Neural progenitor cell (in vitro differentiated cells): Measurements from ENCODE around the gene ZNF141.

Experiments used
- EZH2 ChIP-seq: fragments of 200-600 bp; sonication (generic); IDR thresholded peaks from 2 replicates; pipeline ENCODE4 v1.6.1; 2017; ENCODE audit warnings: antibody characterized with exemption, mild to moderate bottlenecking, moderate library complexity
- EZH2phosphoT487 ChIP-seq: fragments of 200-600 bp; sonication (generic); IDR thresholded peaks from 2 replicates; pipeline ENCODE4 v1.6.1; 2017; ENCODE audit warnings: antibody characterized with exemption
- TF ChIP-seq, protein P1 (sequence below): fragments of 200-600 bp; sonication (generic); IDR thresholded peaks from 2 replicates; pipeline ENCODE4 v1.5.1; 2017; ENCODE audit warnings: antibody characterized with exemption, mild to moderate bottlenecking

DNA sequence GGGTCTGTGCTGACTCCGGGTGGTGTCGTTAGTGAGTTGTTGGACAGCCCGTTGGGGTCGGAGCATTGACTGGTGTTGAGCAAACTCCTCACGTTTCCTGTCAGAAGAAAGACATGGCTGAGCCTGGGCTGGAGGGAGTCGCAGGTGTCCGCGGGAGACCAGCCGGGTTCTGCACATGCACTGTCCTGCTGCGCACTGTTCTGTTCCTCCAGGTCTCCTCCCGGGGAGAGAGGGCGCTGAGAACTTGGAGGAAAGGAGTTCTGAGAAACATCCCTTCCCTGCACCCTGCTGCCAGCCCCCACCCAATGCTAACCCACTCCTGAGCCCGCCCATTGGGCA is 1.1 kb downstream of the ZNF141 start:
- TF ChIP-seq, protein P1, sequence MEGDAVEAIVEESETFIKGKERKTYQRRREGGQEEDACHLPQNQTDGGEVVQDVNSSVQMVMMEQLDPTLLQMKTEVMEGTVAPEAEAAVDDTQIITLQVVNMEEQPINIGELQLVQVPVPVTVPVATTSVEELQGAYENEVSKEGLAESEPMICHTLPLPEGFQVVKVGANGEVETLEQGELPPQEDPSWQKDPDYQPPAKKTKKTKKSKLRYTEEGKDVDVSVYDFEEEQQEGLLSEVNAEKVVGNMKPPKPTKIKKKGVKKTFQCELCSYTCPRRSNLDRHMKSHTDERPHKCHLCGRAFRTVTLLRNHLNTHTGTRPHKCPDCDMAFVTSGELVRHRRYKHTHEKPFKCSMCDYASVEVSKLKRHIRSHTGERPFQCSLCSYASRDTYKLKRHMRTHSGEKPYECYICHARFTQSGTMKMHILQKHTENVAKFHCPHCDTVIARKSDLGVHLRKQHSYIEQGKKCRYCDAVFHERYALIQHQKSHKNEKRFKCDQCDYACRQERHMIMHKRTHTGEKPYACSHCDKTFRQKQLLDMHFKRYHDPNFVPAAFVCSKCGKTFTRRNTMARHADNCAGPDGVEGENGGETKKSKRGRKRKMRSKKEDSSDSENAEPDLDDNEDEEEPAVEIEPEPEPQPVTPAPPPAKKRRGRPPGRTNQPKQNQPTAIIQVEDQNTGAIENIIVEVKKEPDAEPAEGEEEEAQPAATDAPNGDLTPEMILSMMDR = no peak
- TF ChIP-seq EZH2phosphoT487 (no peak), EZH2 (no peak)
